K562 (cell line): ENCODE results near the gene RERE. TPM values are rescaled to one million over a fixed set of nuclear protein-coding genes. Genes with fewer than 3 reads are reported as not detected.
A peak's percentile ranks its signal among the peaks of the same experiment; 100 is the strongest.

Experiments used
- ATF3 ChIP-seq, 2 experiments: fragments of 450-650 bp in 1 of 2; sonication (generic) in 1 of 2; formaldehyde crosslinking in 1 of 2; IDR thresholded peaks in 1 of 2; conservative IDR thresholded peaks in 1 of 2; 2 replicates each; pipeline versions ENCODE4 v1.6.1 to v1.8.1; 2016 to 2023; ENCODE audit warnings: mild to moderate bottlenecking in 2 of 2, moderate library complexity in 2 of 2, inconsistent platforms in 1 of 2, missing genetic modification reagents in 1 of 2
- CEBPB ChIP-seq: fragments of 450-650 bp; IDR thresholded peaks from 2 replicates; pipeline ENCODE4 v1.6.1; 2016; ENCODE audit warnings: missing genetic modification characterization, missing compliant biosample characterization
- CHAMP1 ChIP-seq: fragments of 450-650 bp; IDR thresholded peaks from 2 replicates; pipeline ENCODE4 v1.6.1; 2016; ENCODE audit warnings: mild to moderate bottlenecking
- FOXA3 ChIP-seq, 2 experiments: fragments of 450-650 bp in 1 of 2; sonication (generic) in 1 of 2; formaldehyde crosslinking; IDR thresholded peaks in 1 of 2; conservative IDR thresholded peaks in 1 of 2; 2 replicates each; pipeline versions ENCODE4 v1.4.0 to v1.8.0; 2020 to 2022; ENCODE audit warnings: mild to moderate bottlenecking in 2 of 2, missing genetic modification reagents in 1 of 2
- GTF2A2 ChIP-seq: IDR thresholded peaks from 2 replicates; pipeline ENCODE4 v1.6.1; 2016; ENCODE audit warnings: mild to moderate bottlenecking, missing genetic modification characterization, missing compliant biosample characterization
- HMBOX1 ChIP-seq: sonication (generic); IDR thresholded peaks from 2 replicates; pipeline ENCODE4 v1.6.1; 2016
- HMG20B ChIP-seq: fragments of 250-450 bp; sonication (Bioruptor Pico); IDR thresholded peaks from 2 replicates; pipeline ENCODE4 v1.5.0; 2021; ENCODE audit warnings: mild to moderate bottlenecking
- HNRNPLL ChIP-seq: fragments of 200-400 bp; formaldehyde crosslinking; IDR thresholded peaks from 2 replicates; pipeline ENCODE4 v1.6.1; 2017; ENCODE audit warnings: low read length, low read depth, mild to moderate bottlenecking; ENCODE audit not compliant: poor library complexity, severe bottlenecking
- MIER1 ChIP-seq: fragments of 450-650 bp; IDR thresholded peaks from 2 replicates; pipeline ENCODE4 v1.6.1; 2016; ENCODE audit warnings: antibody characterized with exemption, mild to moderate bottlenecking, low read depth
- MTA3 ChIP-seq: fragments of 450-650 bp; formaldehyde crosslinking; IDR thresholded peaks from 2 replicates; pipeline ENCODE4 v1.6.1; 2017; ENCODE audit warnings: mild to moderate bottlenecking, borderline replicate concordance
- PBX2 ChIP-seq, 2 experiments: IDR thresholded peaks in 1 of 2; conservative IDR thresholded peaks in 1 of 2; 2 replicates each; pipeline ENCODE4 v1.6.1; 2016; ENCODE audit warnings: low read depth in 2 of 2, mild to moderate bottlenecking in 1 of 2, missing compliant biosample characterization in 1 of 2, missing genetic modification characterization in 1 of 2, moderate library complexity in 1 of 2
- PYGO2 ChIP-seq: fragments of 450-650 bp; IDR thresholded peaks from 2 replicates; pipeline ENCODE4 v1.6.1; 2016; ENCODE audit warnings: mild to moderate bottlenecking, missing genetic modification characterization, moderate library complexity, missing compliant biosample characterization
- SIRT6 ChIP-seq: IDR thresholded peaks from one replicate; pipeline ENCODE4 v1.6.1; 2012; ENCODE audit warnings: low read depth, mild to moderate bottlenecking, control low read depth, inconsistent platforms, low read length, moderate library complexity
- TAF9B ChIP-seq: fragments of 450-650 bp; IDR thresholded peaks from 2 replicates; pipeline ENCODE4 v1.6.1; 2018; ENCODE audit warnings: mild to moderate bottlenecking; ENCODE audit not compliant: partially characterized antibody
- TCF7 ChIP-seq: sonication (generic); IDR thresholded peaks from 2 replicates; pipeline ENCODE4 v1.6.1; 2016; ENCODE audit warnings: antibody characterized with exemption, borderline replicate concordance
- ZNF217 ChIP-seq: sonication (generic); formaldehyde crosslinking; IDR thresholded peaks from 2 replicates; pipeline ENCODE4 v1.8.0; 2022; ENCODE audit warnings: mild to moderate bottlenecking, missing genetic modification reagents
- ZNF780A ChIP-seq: fragments of 250-450 bp; sonication (Bioruptor Pico); IDR thresholded peaks from 2 replicates; pipeline ENCODE4 v1.5.0; 2021; ENCODE audit warnings: mild to moderate bottlenecking
- polyA plus RNA-seq, 8 experiments: library from polyadenylated mRNA; depleted of rRNA in 4 of 8; stranded (reverse) in 5 of 8; unstranded in 3 of 8; fragments of >200 nt; fragmentation: Nextera tagmentation in 2 of 8; fragmentation: Illumina TruSeq in 1 of 8; extraction: Ambion mirVana in 2 of 8; extraction: Trizol in 1 of 8; gene quantifications; 2 replicates each; pipeline versions ENCODE4 v1.2.1 to v1.2.3, GENCODE V29; 2011 to 2014; ENCODE audit warnings: inconsistent platforms in 1 of 8, missing spikeins in 1 of 8
- total RNA-seq, 7 experiments: library from RNA; depleted of rRNA in 6 of 7; stranded (reverse); fragments of >200 nt in 6 of 7; fragmentation: Illumina TruSeq in 2 of 7; extraction: Trizol in 2 of 7; gene quantifications; 2 replicates each; pipeline versions ENCODE4 v1.2.1 to v1.2.3, GENCODE V29; 2011 to 2021; ENCODE audit warnings: low replicate concordance in 1 of 7

The RERE gene
- total and polyA plus RNA-seq, 9 of the 15 experiments (the other 6 are each of a cell fraction or from before 2014, with no cell fraction given) = 3.0 to 51.5 (median 13.4) TPM

GRCh38 chr1:8702850-8703810, 114.3 kb downstream of the RERE start (continued):
- TF ChIP-seq CHAMP1 = no peak
- no peak for TF ChIP-seq SIRT6
- TF ChIP-seq HNRNPLL = peak; percentile 96
- TF ChIP-seq FOXA3 (CRISPR knock-in tag; conservative IDR thresholded peaks at IDR 0.05 in 1 of 2, IDR thresholded peaks at IDR 0.05 in 1 of 2) = no peak
- no peak for TF ChIP-seq HMG20B
- no peak for TF ChIP-seq TCF7
- no peak for TF ChIP-seq MIER1
- TF ChIP-seq TAF9B = no peak
- peak; percentile 92 for TF ChIP-seq MTA3
- TF ChIP-seq GTF2A2 (tag) = no peak
- no peak for TF ChIP-seq ZNF780A
- no peak for TF ChIP-seq ZNF217
- no peak for TF ChIP-seq CEBPB (tag)
- no peak for TF ChIP-seq ATF3 (IDR thresholded peaks at IDR 0.05)
- peak; percentile 58 for TF ChIP-seq ATF3 (CRISPR knock-in tag; conservative IDR thresholded peaks at IDR 0.05)
- peak; percentile 86 for TF ChIP-seq PBX2 (CRISPR knock-in tag; IDR thresholded peaks at IDR 0.05; ENCODE audit: low read depth)
- TF ChIP-seq PBX2 (tag; conservative IDR thresholded peaks at IDR 0.05; ENCODE audit: low read depth) = peak; percentile 98
- TF ChIP-seq HMBOX1 = no peak
- TF ChIP-seq PYGO2 = no peak
